ENCODE data around the gene CDX2.

- TF ChIP-seq ZNF274 (IDR thresholded peaks at IDR 0.05; ENCODE audit: low read depth, low read length): no peak
- no peak for TF ChIP-seq SUZ12 (IDR thresholded peaks at IDR 0.05; ENCODE audit: extremely low read depth, insufficient read depth, insufficient read length)
- no peak for TF ChIP-seq YY1 (IDR thresholded peaks at IDR 0.05; ENCODE audit: insufficient read depth, insufficient read length)
These were observed 2.8 kb upstream of the CDX2 start for GRCh38 chr13:27971776-27972477.

All from NT2/D1 (cell line).